ENCODE results near the gene TNNI3K.

- TF ChIP-seq CTCF (IDR thresholded peaks at IDR 0.05; ENCODE audit: low read length) (no peak), EZH2 (optimal IDR thresholded peaks at IDR 0.05; ENCODE audit: low read depth, low read length) (no peak), EZH2phosphoT487 (IDR thresholded peaks at IDR 0.05; ENCODE audit: low read length) (no peak)
Observed at GRCh38 chr1:74530892-74531291, 295.7 kb downstream of the TNNI3K start.
